Measurements from ENCODE around the gene P2RY13.

Gene P2RY13

DNA sequence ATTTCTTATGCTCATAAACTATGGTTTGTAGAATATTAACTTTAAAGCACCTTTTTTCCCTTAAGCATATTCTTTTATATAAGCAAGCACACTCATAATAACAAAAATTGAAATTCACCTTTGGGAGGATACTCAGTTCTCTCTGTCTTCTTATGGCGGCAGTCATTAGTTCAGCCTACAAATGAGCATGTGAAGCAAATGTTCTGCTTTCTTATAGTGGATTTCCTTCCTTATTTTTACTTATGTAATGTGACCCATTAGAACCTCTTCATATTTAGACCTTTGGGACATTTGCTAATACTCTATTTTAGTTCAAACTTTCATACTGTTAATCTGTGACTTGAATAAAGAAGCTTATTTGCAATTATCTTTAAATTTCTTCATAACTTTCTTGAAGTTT lies at the start of gene P2RY13:
TSS of gene P2RY13 (minus strand) at position 187 of the 400 bp plus-strand sequence. CDS start at position 166, 21 bp downstream.
- no peak for DNase-seq

GRCh38 chr3:151377768-151378385 lies 48.5 kb upstream of the P2RY13 start:
- DNase-seq, result no peak

- no peak for DNase-seq
These were observed 42.9 kb upstream of the P2RY13 start for GRCh38 chr3:151372063-151372820.

GRCh38 chr3:151371526-151371925 lies 42.2 kb upstream of the P2RY13 start:
- no peak for DNase-seq

DNA sequence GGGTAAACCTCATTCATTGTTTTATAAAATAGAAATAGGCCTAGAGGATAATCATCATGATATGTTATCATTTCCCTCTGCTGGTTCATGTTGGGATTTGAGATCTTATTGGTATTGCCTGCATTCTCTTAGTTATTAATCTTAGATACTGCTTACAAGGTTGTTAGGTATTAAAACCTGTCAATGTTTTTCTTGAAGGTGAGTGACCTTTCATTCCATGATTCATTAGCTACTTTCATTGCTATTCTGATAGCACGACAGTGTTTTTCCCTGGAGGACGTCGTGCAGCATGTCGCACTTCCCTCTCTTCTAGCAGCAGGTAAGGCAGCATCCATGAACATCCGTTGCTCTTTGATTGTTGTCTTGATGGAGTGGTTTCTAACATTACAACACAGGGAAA lies 38.1 kb upstream of the P2RY13 start:
- no peak for DNase-seq

DNA sequence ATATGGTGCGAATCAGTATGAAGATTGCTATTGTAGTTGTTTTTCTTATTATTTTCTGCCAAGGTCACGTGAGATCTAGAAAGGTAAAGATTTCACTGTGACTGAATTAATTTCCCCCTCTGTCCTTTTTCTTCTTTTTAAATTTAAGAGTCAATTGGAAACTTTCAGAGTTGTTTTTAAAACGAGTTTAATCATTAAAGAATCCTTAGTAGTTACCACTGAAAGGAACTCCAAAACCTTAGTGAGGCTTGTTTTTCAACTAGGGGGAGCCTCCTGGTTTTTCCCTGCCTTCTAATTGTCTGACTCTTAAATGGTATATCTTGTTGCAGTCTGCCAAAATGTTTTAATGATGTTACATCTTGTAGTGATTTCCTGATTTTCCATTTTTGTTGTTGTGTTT lies 37.6 kb upstream of the P2RY13 start:
- DNase-seq, result no peak

GRCh38 chr3:151362751-151363174 lies 33.4 kb upstream of the P2RY13 start:
- no peak for DNase-seq

- DNase-seq, result no peak
These were observed 28.1 kb upstream of the P2RY13 start for GRCh38 chr3:151357463-151357850.

- DNase-seq, result no peak
These were observed 27.6 kb upstream of the P2RY13 start for GRCh38 chr3:151356794-151357462.

DNA sequence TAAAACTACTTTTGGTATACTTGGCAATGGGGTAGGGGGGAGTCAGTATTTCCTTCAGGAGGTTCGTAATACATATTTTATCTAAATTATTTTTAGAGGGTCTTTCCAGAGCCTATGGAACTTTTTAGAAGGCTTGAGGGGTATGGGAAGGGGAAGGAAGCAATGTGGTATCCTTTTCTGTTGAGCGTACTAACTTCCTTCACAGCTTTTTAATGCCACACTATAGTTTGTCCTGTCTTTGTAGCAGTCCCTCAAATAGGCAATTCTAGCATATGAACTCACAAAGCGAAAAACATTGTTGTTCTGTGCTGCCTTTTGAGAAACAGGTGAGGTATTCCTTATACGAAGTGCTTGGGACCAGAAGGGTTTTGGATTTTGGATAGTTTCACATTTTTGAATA lies 22.3 kb upstream of the P2RY13 start:
- no peak for DNase-seq

- no peak for DNase-seq
These were observed 21.9 kb upstream of the P2RY13 start for GRCh38 chr3:151351219-151351618.

- DNase-seq, result no peak
These were observed 21.3 kb upstream of the P2RY13 start for GRCh38 chr3:151350656-151351055.

- DNase-seq, result no peak
These were observed 18.1 kb upstream of the P2RY13 start for GRCh38 chr3:151347432-151347831.

DNA sequence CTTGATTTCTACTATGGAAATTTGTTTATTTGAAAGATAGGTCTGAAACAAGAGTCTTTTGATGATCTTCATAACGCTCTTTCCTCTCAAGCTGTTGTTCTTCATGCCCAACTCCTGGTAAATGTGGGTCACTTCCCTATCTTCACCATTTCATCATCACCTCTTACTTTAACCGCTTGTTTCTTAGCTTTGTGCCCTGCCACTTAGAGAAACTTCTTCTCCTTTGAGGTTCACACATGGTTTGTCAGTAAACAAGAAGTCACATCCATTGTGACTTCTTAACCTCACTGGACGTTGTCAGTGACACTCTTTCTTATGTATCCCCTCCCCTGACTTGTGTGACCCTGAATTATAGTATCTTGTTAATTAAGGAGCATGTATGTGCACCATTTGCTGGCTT lies 16.9 kb upstream of the P2RY13 start:
- DNase-seq, result no peak

- DNase-seq, result no peak
These were observed 16.5 kb upstream of the P2RY13 start for GRCh38 chr3:151345859-151346258.

- no peak for DNase-seq
These were observed 2.3 kb upstream of the P2RY13 start for GRCh38 chr3:151331696-151332095.

GRCh38 chr3:151330899-151331298 lies 1.6 kb upstream of the P2RY13 start:
- DNase-seq, result no peak

DNA sequence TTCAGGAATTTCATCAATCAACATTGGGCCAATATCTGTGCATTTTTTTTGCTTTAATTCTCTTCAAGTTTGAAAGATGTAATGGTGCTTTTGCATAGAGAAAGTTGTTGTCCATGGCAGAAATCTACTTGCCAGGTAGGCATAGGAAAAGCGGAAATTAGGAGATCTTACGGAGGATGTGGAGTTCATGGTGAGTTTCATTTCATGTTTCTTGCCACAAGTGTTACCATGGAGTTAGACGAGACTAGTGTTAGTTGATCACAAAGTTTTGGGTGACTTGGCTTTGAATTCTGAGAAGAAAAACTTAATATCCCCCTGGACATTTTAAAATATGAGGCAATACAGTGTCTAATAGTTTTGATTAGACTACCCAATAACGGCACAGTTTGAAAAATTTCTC lies 1.0 kb upstream of the P2RY13 start:
- no peak for DNase-seq

DNA sequence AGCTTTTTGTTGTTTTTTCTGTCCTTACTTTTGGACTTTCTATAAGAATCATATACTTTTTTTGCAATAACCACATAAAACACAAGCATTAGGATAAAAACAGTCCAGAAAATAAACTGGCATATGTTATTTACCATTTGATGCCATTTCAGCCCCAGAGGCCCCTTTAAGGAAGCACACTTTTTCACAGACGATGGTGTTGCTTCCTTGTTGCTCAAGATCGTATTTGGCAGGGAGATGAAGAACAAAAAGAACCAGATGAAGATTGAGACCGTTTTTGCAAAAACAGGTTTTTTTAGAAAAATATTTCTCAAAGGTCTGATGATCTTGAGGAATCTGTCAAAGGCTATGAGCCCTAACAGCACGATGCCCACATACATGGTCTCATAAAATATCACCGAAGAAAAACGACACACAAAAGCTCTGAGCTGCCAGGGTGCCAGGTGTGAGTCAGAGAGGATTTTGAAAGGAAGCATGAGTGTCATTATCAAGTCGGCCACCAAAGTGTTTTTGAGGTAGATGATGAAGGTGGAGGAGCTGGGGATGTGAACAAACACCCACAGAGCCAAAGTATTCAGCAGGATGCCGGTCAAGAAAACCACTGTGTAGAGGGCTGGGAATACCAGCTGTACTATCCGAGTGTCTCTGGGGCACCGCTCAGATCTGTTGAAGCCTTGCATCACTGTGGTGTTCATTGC lies 902 bp downstream of the P2RY13 start:
- no peak for DNase-seq

DNA sequence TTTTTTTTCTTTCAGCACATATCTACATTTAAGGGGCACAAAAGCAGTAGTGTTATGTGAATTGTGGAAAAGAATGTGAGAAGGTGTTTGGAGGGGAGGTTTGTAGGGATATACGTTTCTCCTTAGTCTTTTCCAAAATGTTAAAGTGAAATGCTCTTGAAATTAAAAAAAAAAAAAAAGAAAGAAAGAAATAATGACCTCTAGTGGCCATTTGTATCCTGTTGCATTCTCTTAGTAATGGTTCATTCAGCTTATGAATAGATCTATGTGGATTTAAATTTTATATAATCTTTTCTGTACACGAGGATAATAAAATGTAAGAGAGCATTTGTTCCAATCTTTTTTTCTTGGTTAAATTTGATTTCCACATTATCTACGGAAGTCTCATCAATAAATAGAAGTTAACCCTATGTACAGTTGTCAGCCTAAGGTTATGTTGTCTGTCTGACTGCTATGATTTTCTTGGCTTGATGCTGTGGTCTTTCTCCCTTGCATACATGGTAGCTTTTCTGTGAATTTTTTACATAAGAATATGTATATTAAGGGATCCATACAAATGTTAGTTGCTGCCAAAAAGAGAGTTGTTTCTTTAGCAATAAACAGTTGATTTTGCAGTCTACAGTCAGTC lies 1.7 kb downstream of the P2RY13 start:
- DNase-seq, result no peak

- no peak for DNase-seq
These were observed 6.8 kb downstream of the P2RY13 start for GRCh38 chr3:151322511-151322910.

- no peak for DNase-seq
These were observed 7.8 kb downstream of the P2RY13 start for GRCh38 chr3:151321526-151321925.

DNA sequence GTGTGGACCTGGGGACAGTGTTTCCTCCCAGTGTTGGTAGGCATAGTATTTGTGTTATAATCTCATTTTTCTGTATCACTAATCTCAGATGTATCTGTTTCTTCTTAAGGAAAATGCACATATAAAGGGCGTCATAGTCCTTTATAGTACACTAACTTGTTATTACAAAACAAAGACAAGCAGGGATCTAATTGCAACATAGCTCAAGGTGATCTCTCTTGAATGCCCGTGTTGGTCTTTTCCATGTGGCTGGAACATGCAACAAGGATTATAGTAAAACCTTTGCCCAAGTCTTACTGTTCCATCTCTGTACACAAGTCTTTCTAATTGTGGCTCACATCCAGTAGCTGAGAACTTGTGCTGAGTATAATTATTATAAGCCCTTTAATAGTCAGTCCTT lies 9.2 kb downstream of the P2RY13 start:
- DNase-seq, result no peak
